DND-41 (cell line): Measurements from ENCODE around the gene MVK.

Source experiments
- CTCF ChIP-seq: IDR thresholded peaks from 2 replicates; pipeline ENCODE4 v1.5.1; 2012; ENCODE audit warnings: borderline replicate concordance, low read length, moderate library complexity, mild to moderate bottlenecking; ENCODE audit not compliant: poor library complexity, severe bottlenecking; ENCODE audit errors: extremely low read depth
- EZH2 ChIP-seq: IDR thresholded peaks from 3 replicates; pipeline ENCODE4 v1.6.1; 2012; ENCODE audit warnings: borderline replicate concordance, low read depth, mild to moderate bottlenecking, moderate library complexity, low read length, inconsistent platforms; ENCODE audit not compliant: severe bottlenecking

- TF ChIP-seq CTCF (no peak), EZH2 (no peak)
These were observed 50.9 kb downstream of the MVK start for GRCh38 chr12:109624467-109624866.
